Testis (tissue), 3 donors: ENCODE results near the gene ZNF524. TPM values are rescaled to one million over a fixed set of nuclear protein-coding genes. Genes with fewer than 3 reads are reported as not detected.

Source experiments
- DNase-seq: peaks from one replicate; pipeline ENCODE4 v3.0.0-alpha.2; 2019
- H3K27ac ChIP-seq, 2 donors: fragments of 200-600 bp; sonication (generic); one replicate each; pipeline ENCODE4 v1.5.1; 2019
- H3K27me3 ChIP-seq: fragments of 200-600 bp; sonication (generic); one replicate; pipeline ENCODE4 v1.5.1; 2019
- H3K36me3 ChIP-seq: fragments of 200-600 bp; sonication (generic); one replicate; pipeline ENCODE4 v1.5.1; 2017; ENCODE audit warnings: low read depth; ENCODE audit errors: missing control alignments
- H3K4me1 ChIP-seq: fragments of 200-600 bp; sonication (generic); one replicate; pipeline ENCODE4 v1.5.1; 2019
- H3K4me3 ChIP-seq, 2 donors: fragments of 200-600 bp; sonication (generic); one replicate each; pipeline ENCODE4 v1.5.1; 2017 to 2019
- H3K9me3 ChIP-seq: fragments of 200-600 bp; sonication (generic); one replicate; pipeline ENCODE4 v1.5.1; 2017
- CTCF ChIP-seq, 3 experiments: fragments of 450-650 bp in 2 of 3; fragments of 200-600 bp in 1 of 3; sonication (generic) in 1 of 3; IDR thresholded peaks; one replicate each; pipeline ENCODE4 v1.5.1; 2016 to 2019; ENCODE audit warnings: antibody characterized with exemption in 3 of 3, mild to moderate bottlenecking in 2 of 3, moderate library complexity in 1 of 3
- POLR2A ChIP-seq: fragments of 450-650 bp; IDR thresholded peaks from one replicate; pipeline ENCODE4 v1.6.1; 2017; ENCODE audit warnings: antibody characterized with exemption, mild to moderate bottlenecking, moderate library complexity
- WGBS, 2 donors: methylation state at CpG; one replicate each; pipeline ENCODE4 v1.1.5; 2018; 5-methylcytosine and 5-hydroxymethylcytosine counted together
- intact Hi-C: fragments of 100-400 bp; cut with DNase I; formaldehyde crosslinking; loops from one replicate; pipeline ENCODE4 v1.15.1; 2023; ENCODE audit warnings: low total_unique reads
- polyA plus RNA-seq: library from polyadenylated mRNA; stranded (reverse); fragments of 350-450 nt; fragmentation: Illumina TruSeq; extraction: RNeasy Lipid Tissue Mini Kit (QIAGEN cat#74804); gene quantifications from one replicate; pipeline ENCODE4 v1.2.3, GENCODE V29; 2014; ENCODE audit warnings: low read depth, low replicate concordance; ENCODE audit not compliant: insufficient read depth
- total RNA-seq, 2 donors: library from RNA; depleted of rRNA; stranded (reverse); fragments of >200 nt; gene quantifications; one replicate each; pipeline ENCODE4 v1.2.3, GENCODE V29; 2016

Gene ZNF524
- total and polyA plus RNA-seq, 3 donors from 2014 or later = 8.5 to 29.4 (median 25.0) TPM

GRCh38 chr19:55648585-55649267 is 48.6 kb downstream of the ZNF524 start:
- WGBS, 2 donors = 0 to 10% methylated on average over 4 to 25 of the region's 25 CpGs
- Histone ChIP-seq H3K36me3 (no peaks in the 10 kb centered on the region), H3K27ac (peak overlapping the region; percentile 76 to 95), H3K27me3 (no peaks in the 10 kb centered on the region), H3K9me3 (no peaks in the 10 kb centered on the region), H3K4me1 (peaks cover 18% of the 10 kb centered on the region), H3K4me3 (peak overlapping the region; percentile 79 to 86)
- TF ChIP-seq CTCF (IDR thresholded peaks at IDR 0.05) = no peak
- no peak for TF ChIP-seq POLR2A
- intact Hi-C loops = no loop called here
- DNase-seq = no peak

- intact Hi-C loops = no loop called here
- Histone ChIP-seq H3K4me3 (peak overlapping the region in 1 of 2 donors; percentile 79), H3K9me3 (no peaks in the 10 kb centered on the region), H3K27ac (peak overlapping the region; percentile 76 to 95), H3K27me3 (no peaks in the 10 kb centered on the region), H3K36me3 (no peaks in the 10 kb centered on the region), H3K4me1 (peaks cover 11% of the 10 kb centered on the region)
- WGBS, 2 donors = 64 to 88% methylated on average over 6 to 17 of the region's 17 CpGs
- no peak for DNase-seq
- TF ChIP-seq CTCF (IDR thresholded peaks at IDR 0.05) = no peak
- TF ChIP-seq POLR2A = no peak
Observed at GRCh38 chr19:55649268-55650125, 49.4 kb downstream of the ZNF524 start.

- WGBS, 2 donors = 92 to 94% methylated on average over 4 of the region's 4 CpGs
- H3K4me1 ChIP-seq = peaks cover 10% of the 10 kb centered on the region
- no peaks in the 10 kb centered on the region for H3K9me3 ChIP-seq
- DNase-seq = no peak
- TF ChIP-seq CTCF (IDR thresholded peaks at IDR 0.05) = no peak
- TF ChIP-seq POLR2A = no peak
- intact Hi-C loops = no loop called here
- H3K4me3 ChIP-seq = no peak overlapping the region
- H3K27me3 ChIP-seq = no peaks in the 10 kb centered on the region
- H3K27ac ChIP-seq = no peak overlapping the region
- H3K36me3 ChIP-seq = no peaks in the 10 kb centered on the region
Observed at GRCh38 chr19:55650126-55650557, 50.1 kb downstream of the ZNF524 start.

- Histone ChIP-seq H3K36me3 (no peaks in the 10 kb centered on the region), H3K27ac (no peak overlapping the region), H3K4me1 (peaks cover 10% of the 10 kb centered on the region), H3K27me3 (no peaks in the 10 kb centered on the region), H3K9me3 (no peaks in the 10 kb centered on the region), H3K4me3 (no peak overlapping the region)
- TF ChIP-seq POLR2A (no peak), CTCF (IDR thresholded peaks at IDR 0.05) (no peak)
- WGBS, 2 donors = 88 to 90% methylated on average over 17 of the region's 17 CpGs
- intact Hi-C loops = no loop called here
- DNase-seq = no peak
Observed at GRCh38 chr19:55650602-55651230, 50.6 kb downstream of the ZNF524 start.
